Measurements from ENCODE around the gene EZR. TPM values are rescaled to one million over a fixed set of nuclear protein-coding genes. Genes with fewer than 3 reads are reported as not detected.
A peak's percentile ranks its signal among the peaks of the same experiment; 100 is the strongest.

The EZR gene
- total and polyA plus RNA-seq, 8 donors: 69.5 to 317 (median 218) TPM

DNA sequence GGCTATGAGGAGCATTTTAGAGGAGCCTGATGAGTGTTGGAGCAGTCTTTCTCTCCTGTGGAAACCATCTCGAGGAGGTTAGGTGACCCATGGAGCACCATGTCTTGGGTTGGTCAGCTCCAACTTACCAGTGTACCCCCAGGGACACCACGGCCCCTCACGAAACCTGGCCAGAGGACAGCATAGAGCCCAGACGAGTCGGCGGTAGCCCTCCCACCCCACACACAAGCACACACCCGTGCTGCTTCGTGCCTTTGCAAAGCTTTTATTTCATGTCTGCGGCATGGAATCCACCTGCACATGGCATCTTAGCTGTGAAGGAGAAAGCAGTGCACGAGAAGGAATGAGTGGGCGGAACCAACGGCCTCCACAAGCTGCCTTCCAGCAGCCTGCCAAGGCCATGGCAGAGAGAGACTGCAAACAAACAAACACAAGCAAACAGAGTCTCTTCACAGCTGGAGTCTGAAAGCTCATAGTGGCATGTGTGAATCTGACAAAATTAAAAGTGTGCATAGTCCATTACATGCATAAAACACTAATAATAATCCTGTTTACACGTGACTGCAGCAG, 53.6 kb downstream of the EZR start:
- DNase-seq: peak in 1 of 2 donors; percentile 21

GRCh38 chr6:158764926-158765325, 54.2 kb downstream of the EZR start:
- TF ChIP-seq POLR2A (IDR thresholded peaks at IDR 0.05) (no peak), EP300 (IDR thresholded peaks at IDR 0.05) (no peak), POLR2AphosphoS5 (IDR thresholded peaks at IDR 0.05) (peak in 1 of 3 donors; percentile 1)
- TF ChIP-seq, protein P1, sequence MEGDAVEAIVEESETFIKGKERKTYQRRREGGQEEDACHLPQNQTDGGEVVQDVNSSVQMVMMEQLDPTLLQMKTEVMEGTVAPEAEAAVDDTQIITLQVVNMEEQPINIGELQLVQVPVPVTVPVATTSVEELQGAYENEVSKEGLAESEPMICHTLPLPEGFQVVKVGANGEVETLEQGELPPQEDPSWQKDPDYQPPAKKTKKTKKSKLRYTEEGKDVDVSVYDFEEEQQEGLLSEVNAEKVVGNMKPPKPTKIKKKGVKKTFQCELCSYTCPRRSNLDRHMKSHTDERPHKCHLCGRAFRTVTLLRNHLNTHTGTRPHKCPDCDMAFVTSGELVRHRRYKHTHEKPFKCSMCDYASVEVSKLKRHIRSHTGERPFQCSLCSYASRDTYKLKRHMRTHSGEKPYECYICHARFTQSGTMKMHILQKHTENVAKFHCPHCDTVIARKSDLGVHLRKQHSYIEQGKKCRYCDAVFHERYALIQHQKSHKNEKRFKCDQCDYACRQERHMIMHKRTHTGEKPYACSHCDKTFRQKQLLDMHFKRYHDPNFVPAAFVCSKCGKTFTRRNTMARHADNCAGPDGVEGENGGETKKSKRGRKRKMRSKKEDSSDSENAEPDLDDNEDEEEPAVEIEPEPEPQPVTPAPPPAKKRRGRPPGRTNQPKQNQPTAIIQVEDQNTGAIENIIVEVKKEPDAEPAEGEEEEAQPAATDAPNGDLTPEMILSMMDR (IDR thresholded peaks at IDR 0.05): no peak
- Histone ChIP-seq H3K27me3 (no peaks in the 10 kb centered on the region), H3K36me3 (peaks cover 45 to 67% (median 64%) of the 10 kb centered on the region in 4 donors), H3K4me1 (peaks cover 0 to 27% (median 6%) of the 10 kb centered on the region in 4 donors), H3K4me3 (no peak overlapping the region), H3K9me3 (no peaks in the 10 kb centered on the region), H3K27ac (no peak overlapping the region)
- intact Hi-C loops (cut with DNase I; ENCODE audit: low total_unique reads): no loop called here
- DNase-seq: peak in 1 of 2 donors; percentile 9
- 88 to 97% (median 95%) methylated on average over 9 of the region's 9 CpGs for WGBS, 5 donors

More for the DNA sequence above, 53.6 kb downstream of the EZR start:
- no peak for TF ChIP-seq POLR2A (IDR thresholded peaks at IDR 0.05)
- TF ChIP-seq, protein P1 (IDR thresholded peaks at IDR 0.05): no peak
- TF ChIP-seq POLR2AphosphoS5 (IDR thresholded peaks at IDR 0.05): no peak
- TF ChIP-seq EP300 (IDR thresholded peaks at IDR 0.05): no peak
- intact Hi-C loops (cut with DNase I; ENCODE audit: low total_unique reads): no loop called here
- Histone ChIP-seq H3K4me1 (peaks cover 0 to 27% (median 6%) of the 10 kb centered on the region in 4 donors), H3K36me3 (peaks cover 51 to 73% (median 70%) of the 10 kb centered on the region in 4 donors), H3K4me3 (no peak overlapping the region), H3K27me3 (no peaks in the 10 kb centered on the region), H3K9me3 (no peaks in the 10 kb centered on the region), H3K27ac (no peak overlapping the region)
- 76 to 88% (median 83%) methylated on average over 13 of the region's 13 CpGs for WGBS, 5 donors

DNA sequence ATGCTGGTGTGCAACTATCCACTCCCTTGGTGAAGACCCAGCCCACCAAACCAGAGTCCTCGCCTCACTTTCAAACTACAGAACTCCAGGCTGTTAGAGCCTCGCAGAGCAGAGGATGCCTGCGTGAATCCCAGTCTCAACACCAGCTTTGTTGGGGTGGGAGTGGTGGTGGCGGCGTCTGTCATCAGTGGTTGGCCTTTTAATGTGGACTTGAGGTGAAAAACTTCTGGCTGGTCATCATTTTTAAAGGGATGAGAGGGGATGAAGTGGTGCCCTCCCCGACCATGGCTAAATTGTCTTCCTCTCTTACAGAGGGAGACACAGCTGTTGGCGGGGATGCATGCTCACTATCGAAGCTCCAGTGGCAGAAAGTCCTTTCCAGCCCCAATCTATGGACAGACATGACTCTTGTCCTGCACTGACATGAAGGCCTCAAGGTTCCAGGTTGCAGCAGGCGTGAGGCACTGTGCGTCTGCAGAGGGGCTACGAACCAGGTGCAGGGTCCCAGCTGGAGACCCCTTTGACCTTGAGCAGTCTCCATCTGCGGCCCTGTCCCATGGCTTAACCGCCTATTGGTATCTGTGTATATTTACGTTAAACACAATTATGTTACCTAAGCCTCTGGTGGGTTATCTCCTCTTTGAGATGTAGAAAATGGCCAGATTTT, 54.9 kb downstream of the EZR start:
- intact Hi-C loops (cut with DNase I; ENCODE audit: low total_unique reads): no loop called here
- Histone ChIP-seq H3K4me3 (no peak overlapping the region), H3K4me1 (peaks cover 0 to 27% (median 6%) of the 10 kb centered on the region in 4 donors), H3K9me3 (no peaks in the 10 kb centered on the region), H3K27ac (peak overlapping the region in 2 of 5 donors; percentile 13 to 48), H3K36me3 (peaks cover 38 to 62% (median 59%) of the 10 kb centered on the region in 4 donors), H3K27me3 (no peaks in the 10 kb centered on the region)
- WGBS, 5 donors: 87 to 94% (median 90%) methylated on average over 8 to 14 of the region's 14 CpGs
- DNase-seq: no peak
- TF ChIP-seq POLR2A (IDR thresholded peaks at IDR 0.05): no peak
- TF ChIP-seq, protein P1 (IDR thresholded peaks at IDR 0.05): no peak
- TF ChIP-seq POLR2AphosphoS5 (IDR thresholded peaks at IDR 0.05): no peak
- TF ChIP-seq EP300 (IDR thresholded peaks at IDR 0.05): no peak

GRCh38 chr6:158763434-158764182, 55.6 kb downstream of the EZR start:
- no peak for DNase-seq
- no peaks in the 10 kb centered on the region for H3K9me3 ChIP-seq
- WGBS, 5 donors: 54 to 63% (median 61%) methylated on average over 11 of the region's 11 CpGs
- peaks cover 31 to 61% (median 52%) of the 10 kb centered on the region in 4 donors for H3K36me3 ChIP-seq
- no peak overlapping the region for H3K4me3 ChIP-seq
- intact Hi-C loops (cut with DNase I; ENCODE audit: low total_unique reads): no loop called here
- H3K27ac ChIP-seq: peak overlapping the region in 4 of 5 donors; percentile 26 to 53 (median 38)
- H3K27me3 ChIP-seq: no peaks in the 10 kb centered on the region
- TF ChIP-seq POLR2AphosphoS5 (IDR thresholded peaks at IDR 0.05) (no peak), POLR2A (IDR thresholded peaks at IDR 0.05) (no peak), EP300 (IDR thresholded peaks at IDR 0.05) (no peak)
- TF ChIP-seq, protein P1 (IDR thresholded peaks at IDR 0.05): no peak
- peaks cover 0 to 27% (median 6%) of the 10 kb centered on the region in 4 donors for H3K4me1 ChIP-seq
